SK-N-SH (cell line): ENCODE results near the gene PTPRD. TPM values are rescaled to one million over a fixed set of nuclear protein-coding genes. Genes with fewer than 3 reads are reported as not detected.

Experiments used
- CTCF ChIA-PET: fragments of 300-600, 350-600 bp; formaldehyde crosslinking; extraction: SDS; loops from one replicate; lab custom pipeline; 2021; lab: Yijun Ruan, JAX
- POLR2A ChIA-PET: fragments of 350-600 bp; sonication (Branson Sonifier 250); formaldehyde crosslinking; extraction: SDS; loops from one replicate; lab custom pipeline; 2020; ENCODE audit warnings: antibody characterized with exemption, inconsistent platforms; lab: Yijun Ruan, JAX
- DNase-seq: peaks from one replicate; pipeline ENCODE4 v3.0.0; 2012
- H2AFZ ChIP-seq: fragments of 200-600 bp; sonication (generic); 2 replicates; pipeline ENCODE4 v1.8.1; 2016; ENCODE audit warnings: antibody characterized with exemption, mild to moderate bottlenecking, low read depth
- H3F3A ChIP-seq: fragments of 200-600 bp; sonication (generic); replicated peaks from 2 replicates; pipeline ENCODE3; 2016; ENCODE audit warnings: antibody characterized with exemption, mild to moderate bottlenecking; ENCODE audit not compliant: insufficient read depth
- H3K27ac ChIP-seq, 2 experiments: fragments of 200-500 bp in 1 of 2; fragments of 200-600 bp in 1 of 2; sonication (Bioruptor generic) in 1 of 2; sonication (generic), shearing (Covaris generic) in 1 of 2; 2 replicates each; pipeline versions ENCODE4 v1.5.1 to v1.6.1; 2014 to 2016; ENCODE audit warnings: low read depth in 2 of 2, inconsistent platforms in 1 of 2, low read length in 1 of 2, mild to moderate bottlenecking in 1 of 2, mixed read lengths in 1 of 2
- H3K27me3 ChIP-seq: fragments of 200-600 bp; sonication (generic), shearing (Covaris generic); 2 replicates; pipeline ENCODE4 v1.6.1; 2016; ENCODE audit warnings: mixed run types; ENCODE audit not compliant: insufficient read depth
- H3K36me3 ChIP-seq, 2 experiments: fragments of 200-500 bp in 1 of 2; fragments of 200-600 bp in 1 of 2; sonication (Bioruptor generic) in 1 of 2; sonication (generic) in 1 of 2; replicated peaks in 1 of 2; 2 replicates each; pipeline versions ENCODE3 to v1.5.1; 2014 to 2016; ENCODE audit warnings: low read length in 1 of 2, mild to moderate bottlenecking in 1 of 2; ENCODE audit not compliant: insufficient read depth in 2 of 2, control insufficient read depth in 1 of 2
- H3K4me1 ChIP-seq, 2 experiments: fragments of 200-500 bp in 1 of 2; fragments of 200-600 bp in 1 of 2; sonication (Bioruptor generic) in 1 of 2; sonication (generic), shearing (Covaris generic) in 1 of 2; 2 replicates each; pipeline versions ENCODE4 v1.5.1 to v1.6.1; 2014 to 2016; ENCODE audit warnings: low read depth in 1 of 2, low read length in 1 of 2, mixed run types in 1 of 2; ENCODE audit not compliant: insufficient read depth in 2 of 2, control insufficient read depth in 1 of 2
- H3K4me2 ChIP-seq: fragments of 200-600 bp; sonication (generic), shearing (Covaris generic); 2 replicates; pipeline ENCODE4 v1.6.1; 2017; ENCODE audit warnings: mixed run types
- H3K4me3 ChIP-seq, 2 experiments: fragments of 200-500 bp in 1 of 2; fragments of 200-600 bp in 1 of 2; sonication (Bioruptor generic) in 1 of 2; sonication (generic), shearing (Covaris generic) in 1 of 2; 2 replicates each; pipeline versions ENCODE4 v1.5.1 to v1.8.1; 2014 to 2016; ENCODE audit warnings: low read depth in 2 of 2, inconsistent platforms in 1 of 2, low read length in 1 of 2, mild to moderate bottlenecking in 1 of 2, mixed read lengths in 1 of 2, moderate library complexity in 1 of 2
- H3K79me2 ChIP-seq: fragments of 200-600 bp; sonication (generic); 2 replicates; pipeline ENCODE4 v1.8.1; 2017; ENCODE audit warnings: mild to moderate bottlenecking; ENCODE audit not compliant: insufficient read depth
- H3K9ac ChIP-seq: fragments of 200-600 bp; sonication (generic); 2 replicates; pipeline ENCODE4 v1.6.1; 2017; ENCODE audit warnings: mixed run types
- H3K9me2 ChIP-seq: fragments of 200-600 bp; sonication (generic); 2 replicates; pipeline ENCODE4 v1.6.1; 2017; ENCODE audit warnings: mixed run types
- H3K9me3 ChIP-seq: fragments of 200-600 bp; sonication (generic); 2 replicates; pipeline ENCODE4 v1.6.1; 2017; ENCODE audit warnings: mixed run types, mild to moderate bottlenecking, moderate library complexity
- H4K20me1 ChIP-seq: fragments of 200-600 bp; sonication (generic); 2 replicates; pipeline ENCODE4 v1.6.1; 2017; ENCODE audit warnings: mild to moderate bottlenecking, mixed run types; ENCODE audit not compliant: insufficient read depth
- CHD2 ChIP-seq: fragments of 150-350 bp; IDR thresholded peaks from 2 replicates; pipeline ENCODE4 v1.6.1; 2018; ENCODE audit warnings: low read length; ENCODE audit not compliant: partially characterized antibody
- CTCF ChIP-seq: fragments of 200-600 bp; sonication (generic); IDR thresholded peaks from 2 replicates; pipeline ENCODE4 v1.6.1; 2017; ENCODE audit warnings: antibody characterized with exemption, mild to moderate bottlenecking, moderate library complexity
- EZH2phosphoT487 ChIP-seq: fragments of 200-600 bp; sonication (generic); IDR thresholded peaks from 2 replicates; pipeline ENCODE4 v1.6.1; 2017; ENCODE audit warnings: low read depth, mixed run types, mild to moderate bottlenecking, antibody characterized with exemption, moderate library complexity, borderline replicate concordance
- MAX ChIP-seq: IDR thresholded peaks from 2 replicates; pipeline ENCODE4 v1.4.0; 2012; ENCODE audit warnings: low read depth
- MEF2A ChIP-seq: IDR thresholded peaks from 2 replicates; pipeline ENCODE4 v1.4.0; 2012; ENCODE audit warnings: low read depth, borderline replicate concordance
- MXI1 ChIP-seq: IDR thresholded peaks from 2 replicates; pipeline ENCODE4 v1.6.1; 2012; ENCODE audit warnings: mild to moderate bottlenecking, low read depth, low read length, improper control_type of control experiment
- REST ChIP-seq: IDR thresholded peaks from 2 replicates; pipeline ENCODE4 v1.6.1; 2012; ENCODE audit warnings: mild to moderate bottlenecking, low read depth, low read length, moderate library complexity
- RFX5 ChIP-seq: IDR thresholded peaks from 2 replicates; pipeline ENCODE4 v1.6.1; 2012; ENCODE audit warnings: mild to moderate bottlenecking, improper control_type of control experiment, low read length
- RXRA ChIP-seq: IDR thresholded peaks from 2 replicates; pipeline ENCODE4 v1.4.0; 2012; ENCODE audit warnings: low read depth, mild to moderate bottlenecking, borderline replicate concordance
- TAF1 ChIP-seq: IDR thresholded peaks from 2 replicates; pipeline ENCODE4 v1.6.1; 2012; ENCODE audit warnings: low read depth, mild to moderate bottlenecking, low read length, moderate library complexity, borderline replicate concordance
- ZBTB33 ChIP-seq: IDR thresholded peaks from 2 replicates; pipeline ENCODE4 v1.4.0; 2012; ENCODE audit warnings: low read depth, borderline replicate concordance
- WGBS: methylation state at CpG from one replicate; pipeline ENCODE4 v1.1.6; 2017; ENCODE audit warnings: low lambda C conversion rate; 5-methylcytosine and 5-hydroxymethylcytosine counted together
- polyA plus RNA-seq, 3 experiments: library from polyadenylated mRNA; depleted of rRNA; stranded (reverse); fragments of >200 nt; gene quantifications; 2 replicates each; pipeline ENCODE4 v1.2.3, GENCODE V29; 2012

Gene PTPRD
- polyA plus RNA-seq, 1 of the 3 experiments (the other 2 are of a cell fraction), result 0.15 TPM

GRCh38 chr9:9963841-9964240, 649.0 kb downstream of the PTPRD start:
- no peaks in the 10 kb centered on the region for H4K20me1 ChIP-seq
- peaks cover 0 to 2% of the 10 kb centered on the region in 2 experiments; a peak in 2 of 4 replicates for H3K4me1 ChIP-seq
- H3K4me2 ChIP-seq, result no peak overlapping the region
- H3K27me3 ChIP-seq, result no peaks in the 10 kb centered on the region
- ChIA-PET POLR2A (no interaction called here), CTCF (interaction anchor here (1.1 kb wide), 1 partner anchor 22 kb away, joined by 4 read pairs; no protein-coding TSS in a partner anchor)
- no peaks in the 10 kb centered on the region for H3K9me3 ChIP-seq
- H3K79me2 ChIP-seq, result no peaks in the 10 kb centered on the region
- no peaks in the 10 kb centered on the region for H3F3A ChIP-seq
- H2AFZ ChIP-seq, result no peak overlapping the region
- DNase-seq, result no peak
- WGBS, result 24% methylated on average over 3 of the region's 3 CpGs
- H3K27ac ChIP-seq, result no peak overlapping the region
- no peak overlapping the region for H3K4me3 ChIP-seq
- no peak overlapping the region for H3K9ac ChIP-seq
- no peaks in the 10 kb centered on the region for H3K9me2 ChIP-seq
- TF ChIP-seq CTCF (no peak), MXI1 (no peak), EZH2phosphoT487 (no peak), TAF1 (no peak), RXRA (no peak), CHD2 (no peak), MAX (no peak), MEF2A (no peak), ZBTB33 (no peak), RFX5 (no peak), REST (no peak)
- H3K36me3 ChIP-seq, result no peaks in the 10 kb centered on the region
